Measurements from ENCODE around the gene CCDC50. TPM values are rescaled to one million over a fixed set of nuclear protein-coding genes. Genes with fewer than 3 reads are reported as not detected.

Gene CCDC50
- total RNA-seq, 4 donors from 2014 or later = 68.1 to 201 (median 106) TPM

DNA sequence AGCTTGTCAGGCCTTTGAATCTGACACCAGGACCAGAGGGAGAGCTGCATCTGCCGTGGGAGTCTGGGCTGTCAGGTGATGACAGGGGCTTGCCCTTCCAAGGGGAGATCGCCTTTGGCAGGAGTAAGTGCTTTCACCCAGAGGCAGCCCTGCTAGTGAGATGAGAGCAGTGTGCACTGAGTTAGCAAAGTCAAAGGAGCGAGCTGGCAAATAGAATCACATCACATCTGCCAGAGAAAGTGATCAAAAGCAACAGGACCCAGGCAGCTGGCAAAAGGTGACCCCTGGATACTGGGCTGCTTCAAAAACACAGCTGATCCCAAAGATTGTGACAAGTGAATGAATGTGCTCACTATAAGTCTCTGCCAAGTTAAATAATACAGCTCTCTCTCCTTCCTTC is 95.7 kb downstream of the CCDC50 start:
- Histone ChIP-seq H3K9me3 (no peaks in the 10 kb centered on the region), H3K27me3 (no peaks in the 10 kb centered on the region), H3K4me3 (no peak overlapping the region), H3K36me3 (no peaks in the 10 kb centered on the region), H3K4me1 (no peaks in the 10 kb centered on the region), H3K27ac (no peak overlapping the region)
- DNase-seq = no peak
- TF ChIP-seq CTCF (IDR thresholded peaks at IDR 0.05) = no peak
- TF ChIP-seq POLR2A (IDR thresholded peaks at IDR 0.05) = no peak

DNA sequence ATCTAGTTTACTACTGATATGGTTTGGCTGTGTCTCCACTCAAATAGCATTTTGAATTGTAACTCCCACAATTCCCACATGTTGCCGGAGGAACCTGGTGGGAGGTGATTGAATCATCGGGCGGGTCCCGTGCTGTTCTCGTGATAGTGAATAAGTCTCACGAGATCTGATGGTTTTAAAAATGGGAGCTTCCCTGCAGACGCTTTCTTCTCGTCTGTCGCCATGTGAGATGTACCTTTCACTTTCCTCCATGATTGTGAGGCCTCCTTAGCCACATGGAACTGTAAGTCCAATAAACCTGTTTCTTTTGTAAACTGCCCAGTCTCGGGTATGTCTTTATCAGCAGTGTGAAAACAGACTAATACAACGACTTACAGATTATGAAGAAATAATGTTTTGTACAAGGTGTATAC is 96.1 kb downstream of the CCDC50 start:
- no peak for TF ChIP-seq CTCF (IDR thresholded peaks at IDR 0.05)
- TF ChIP-seq POLR2A (IDR thresholded peaks at IDR 0.05) = no peak
- Histone ChIP-seq H3K4me1 (no peaks in the 10 kb centered on the region), H3K36me3 (no peaks in the 10 kb centered on the region)

GRCh38 chr3:191426311-191426710 is 97.1 kb downstream of the CCDC50 start:
- Histone ChIP-seq H3K4me1 (no peaks in the 10 kb centered on the region), H3K4me3 (no peak overlapping the region), H3K9me3 (no peaks in the 10 kb centered on the region), H3K27me3 (no peaks in the 10 kb centered on the region), H3K27ac (no peak overlapping the region), H3K36me3 (no peaks in the 10 kb centered on the region)
- DNase-seq = no peak
- TF ChIP-seq CTCF (IDR thresholded peaks at IDR 0.05) (no peak), POLR2A (IDR thresholded peaks at IDR 0.05) (no peak)

More for the DNA sequence above, 96.1 kb downstream of the CCDC50 start:
- H3K9me3 ChIP-seq = no peaks in the 10 kb centered on the region
- no peaks in the 10 kb centered on the region for H3K27me3 ChIP-seq
- H3K27ac ChIP-seq = no peak overlapping the region
- H3K4me3 ChIP-seq = no peak overlapping the region
- no peak for DNase-seq

DNA sequence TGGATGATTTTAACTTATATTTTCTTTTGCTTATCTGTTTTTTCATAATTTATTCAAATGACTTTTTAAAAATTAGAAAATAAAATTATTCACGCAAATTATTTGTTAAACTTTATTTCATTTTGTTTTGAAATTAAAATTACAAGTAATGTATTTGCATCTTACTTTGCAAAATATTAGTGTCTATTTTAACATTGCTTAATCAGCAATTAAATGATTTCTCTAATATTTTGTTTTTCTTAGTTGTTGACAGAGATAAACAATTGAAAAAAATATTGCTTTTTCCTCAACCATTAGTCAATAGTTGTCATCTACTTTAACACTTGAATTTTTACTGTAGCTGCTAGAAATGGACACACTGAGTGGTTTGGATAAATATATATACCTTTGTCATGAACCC is 99.0 kb downstream of the CCDC50 start:
- H3K36me3 ChIP-seq = no peaks in the 10 kb centered on the region
- no peak for DNase-seq
- H3K27ac ChIP-seq = no peak overlapping the region
- TF ChIP-seq POLR2A (IDR thresholded peaks at IDR 0.05) = no peak
- no peak for TF ChIP-seq CTCF (IDR thresholded peaks at IDR 0.05)
- H3K4me1 ChIP-seq = no peaks in the 10 kb centered on the region
- H3K27me3 ChIP-seq = no peaks in the 10 kb centered on the region
- H3K4me3 ChIP-seq = no peak overlapping the region
- no peaks in the 10 kb centered on the region for H3K9me3 ChIP-seq

DNA sequence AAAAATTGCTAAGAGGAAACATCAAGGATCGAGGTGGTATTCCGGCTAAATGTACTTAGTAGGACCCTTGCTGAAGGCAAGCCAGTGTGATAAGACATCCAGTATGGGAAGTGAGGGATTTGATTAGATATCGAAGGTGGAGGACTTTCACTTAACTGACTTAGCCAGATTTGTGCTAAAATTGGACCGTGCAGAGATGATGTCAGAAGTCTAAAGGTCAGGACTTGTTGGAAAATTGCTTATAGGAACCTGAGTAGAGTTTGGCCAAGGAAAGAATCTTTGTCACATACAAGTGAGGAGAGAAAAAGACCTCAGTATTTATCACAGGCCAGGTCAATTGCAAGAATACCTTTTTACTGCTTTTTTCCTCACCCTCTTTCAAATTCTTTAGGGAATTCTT is 100.9 kb downstream of the CCDC50 start:
- Histone ChIP-seq H3K4me1 (no peaks in the 10 kb centered on the region), H3K27ac (no peak overlapping the region), H3K4me3 (no peak overlapping the region), H3K27me3 (no peaks in the 10 kb centered on the region), H3K9me3 (no peaks in the 10 kb centered on the region), H3K36me3 (no peaks in the 10 kb centered on the region)
- no peak for TF ChIP-seq POLR2A (IDR thresholded peaks at IDR 0.05)
- no peak for TF ChIP-seq CTCF (IDR thresholded peaks at IDR 0.05)
- no peak for DNase-seq

DNA sequence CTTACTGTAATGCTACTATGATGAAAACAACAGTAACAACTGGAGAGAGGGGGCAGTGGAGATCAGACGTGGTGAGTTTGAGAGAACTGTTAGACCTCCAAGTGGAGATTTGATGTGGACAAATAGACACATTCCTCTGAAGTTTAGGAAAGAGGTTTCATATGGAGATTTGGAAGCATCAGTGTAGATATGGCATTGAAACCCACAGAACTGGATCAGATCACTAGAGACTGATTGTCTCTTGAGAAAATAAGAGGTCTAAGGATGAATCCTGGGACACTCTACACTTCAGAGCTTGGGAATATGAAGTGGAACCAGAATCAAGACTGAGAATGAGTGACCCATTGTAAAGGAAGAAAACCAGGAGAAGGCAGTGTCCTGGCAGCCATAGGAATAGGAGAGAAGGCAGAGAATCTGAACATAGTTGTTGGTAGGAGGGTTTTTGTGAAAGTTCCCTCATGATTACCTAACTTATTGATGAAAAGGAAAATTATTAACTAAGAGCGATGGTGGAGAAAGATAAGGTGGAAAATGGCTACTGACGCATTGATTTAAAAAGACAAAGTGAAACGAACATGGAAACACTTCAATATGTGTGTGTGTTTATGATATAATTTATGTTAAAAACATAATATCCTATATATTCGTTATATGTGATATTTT is 102.1 kb downstream of the CCDC50 start:
- H3K27me3 ChIP-seq = no peaks in the 10 kb centered on the region
- H3K27ac ChIP-seq = no peak overlapping the region
- TF ChIP-seq POLR2A (IDR thresholded peaks at IDR 0.05) (no peak), CTCF (IDR thresholded peaks at IDR 0.05) (no peak)
- no peak overlapping the region for H3K4me3 ChIP-seq
- H3K4me1 ChIP-seq = no peaks in the 10 kb centered on the region
- DNase-seq = no peak
- no peaks in the 10 kb centered on the region for H3K36me3 ChIP-seq
- no peaks in the 10 kb centered on the region for H3K9me3 ChIP-seq
